Activated CD4-positive, alpha-beta T cell treated with anti-CD3 and anti-CD28 coated beads for 48 hours (primary cell): Measurements from ENCODE around the gene HSPA6.
"Not testable (repeated sequence)": the region's sequence is repeated elsewhere in the genome, so short reads cannot be mapped to it uniquely, and the experiment has no call there.

Source experiments
- DNase-seq: peaks from one replicate; pipeline ENCODE4 v3.0.0-alpha.2; 2020

HSPA6 gene

DNA sequence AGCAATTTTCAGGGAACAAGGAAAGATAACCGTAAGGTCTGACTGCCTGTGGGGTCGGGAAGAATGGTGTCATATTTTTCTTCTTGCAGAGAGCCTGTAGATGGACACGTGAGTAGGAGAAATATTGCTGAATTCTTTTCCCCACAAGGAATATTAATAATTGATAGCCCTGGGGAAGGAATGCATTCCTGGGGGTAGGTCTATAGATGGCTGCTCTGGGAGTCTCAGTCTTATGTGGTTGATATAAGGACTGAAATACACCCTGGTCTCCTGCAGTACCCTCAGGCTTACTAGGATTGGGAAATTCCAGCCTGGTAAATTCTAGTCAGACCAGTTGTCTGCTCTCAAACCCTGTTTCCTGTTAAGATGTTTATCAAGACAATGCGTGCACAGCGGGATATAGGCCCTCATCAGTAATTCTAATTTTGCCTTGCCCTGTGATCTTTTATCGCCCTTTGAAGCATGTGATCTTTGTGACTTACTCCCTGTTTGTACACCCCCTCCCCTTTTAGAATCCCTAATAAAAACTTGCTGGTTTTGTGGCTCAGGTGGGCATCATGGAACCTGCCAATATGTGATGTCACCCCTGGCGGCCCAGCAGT is 12.8 kb downstream of the HSPA6 start:
- DNase-seq: not testable (repeated sequence)

DNA sequence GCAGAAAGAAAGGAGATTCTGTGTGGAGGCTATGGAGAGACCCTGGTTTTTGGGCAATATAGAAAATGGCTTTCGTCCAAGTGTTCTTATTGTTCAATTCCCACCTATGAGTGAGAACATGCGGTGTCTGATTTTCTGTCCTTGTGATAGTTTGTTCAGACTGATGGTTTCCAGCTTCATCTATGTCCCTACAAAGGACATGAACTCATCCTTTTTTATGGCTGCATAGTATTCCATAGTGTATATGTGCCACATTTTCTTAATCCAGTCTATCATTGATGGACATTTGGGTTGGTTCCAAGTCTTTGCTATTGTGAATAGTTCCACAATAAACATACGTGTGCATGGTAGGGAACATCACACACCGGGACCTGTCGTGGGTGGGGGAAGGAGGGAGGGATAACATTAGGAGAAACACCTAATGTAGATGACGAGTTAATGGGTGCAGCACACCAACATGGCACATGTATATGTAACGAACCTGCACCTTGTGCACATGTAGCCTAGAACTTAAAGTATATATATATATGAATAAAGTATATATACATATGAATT is 14.7 kb downstream of the HSPA6 start:
- DNase-seq: not testable (repeated sequence)

DNA sequence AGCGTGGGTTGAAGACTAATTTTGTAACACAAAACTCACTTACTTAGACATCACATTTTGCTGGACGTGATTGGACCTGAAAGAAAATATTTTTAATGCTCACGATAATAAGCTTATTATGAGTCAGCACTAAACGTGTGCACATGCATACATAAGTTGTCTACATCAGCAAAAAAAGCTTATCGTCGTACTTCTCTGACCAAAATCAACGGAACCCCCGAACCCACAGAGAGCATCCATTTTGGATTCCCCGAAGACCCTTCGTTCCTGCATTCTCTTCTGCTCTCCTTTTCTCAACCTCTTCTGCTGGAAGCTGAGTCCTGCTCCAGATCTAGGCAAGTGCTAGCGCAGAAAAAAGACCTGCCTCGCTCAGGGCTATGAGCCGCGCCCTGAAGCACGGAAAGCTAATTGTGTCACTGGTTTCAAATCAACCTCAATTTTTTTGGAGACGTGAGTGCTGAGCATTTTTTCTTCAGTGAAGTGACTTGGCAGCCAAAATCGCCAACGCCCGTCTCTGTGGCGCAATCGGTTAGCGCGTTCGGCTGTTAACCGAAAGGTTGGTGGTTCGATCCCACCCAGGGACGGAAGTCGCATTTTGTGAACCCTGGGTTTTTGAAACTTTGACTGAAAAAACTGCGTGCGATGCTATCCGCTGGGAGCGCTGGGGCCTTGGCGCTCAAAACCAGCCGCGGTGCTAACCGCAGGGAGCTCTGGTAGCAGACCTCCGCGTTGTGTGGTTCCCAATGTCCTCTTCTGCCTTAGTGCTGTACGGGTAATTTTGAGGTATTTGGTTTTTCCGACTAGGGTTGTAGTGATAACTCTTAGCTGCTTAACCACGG is 15.6 kb downstream of the HSPA6 start:
- peak; percentile 99 for DNase-seq

DNA sequence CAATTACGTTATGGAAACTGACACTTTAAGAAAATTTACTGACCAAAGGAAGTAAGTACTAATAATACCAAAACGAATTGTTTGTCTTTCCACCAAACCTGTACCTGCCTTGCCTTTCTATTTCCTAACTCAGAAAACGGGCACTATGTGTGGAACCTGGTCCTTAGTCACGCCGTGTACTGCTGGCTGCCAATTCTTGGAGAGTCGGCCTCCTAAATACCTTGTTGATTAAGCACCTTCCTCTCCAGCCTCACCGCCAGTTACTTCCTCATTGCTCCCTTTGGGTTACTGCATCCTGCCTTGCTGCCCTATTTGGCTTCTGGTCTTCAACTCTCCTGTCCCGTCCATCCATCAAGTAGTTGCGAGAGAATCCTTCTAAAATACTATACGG is 16.2 kb downstream of the HSPA6 start:
- not testable (repeated sequence) for DNase-seq

DNA sequence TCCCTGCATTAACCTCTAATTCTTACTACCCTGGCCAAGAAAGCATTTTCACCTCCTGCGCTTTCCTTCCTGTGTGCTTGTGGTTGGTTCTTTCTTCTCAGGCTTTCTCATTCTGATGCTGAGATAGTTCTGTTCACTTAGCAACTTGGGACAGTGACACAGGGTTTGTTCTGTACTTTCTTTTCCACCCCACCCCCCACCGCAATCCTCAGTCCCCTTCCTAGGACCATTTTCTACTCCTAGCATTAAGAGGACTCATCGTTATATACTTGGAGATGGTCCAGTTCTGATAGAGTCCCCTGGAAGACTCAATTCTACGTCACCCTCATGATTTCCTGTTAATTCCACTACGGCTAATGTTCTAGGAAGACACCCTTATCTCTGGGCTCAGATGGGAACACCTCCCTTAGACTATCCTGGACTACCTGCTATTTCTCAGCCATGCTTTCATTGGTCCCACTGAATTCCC is 17.8 kb downstream of the HSPA6 start:
- peak; percentile 64 for DNase-seq

DNA sequence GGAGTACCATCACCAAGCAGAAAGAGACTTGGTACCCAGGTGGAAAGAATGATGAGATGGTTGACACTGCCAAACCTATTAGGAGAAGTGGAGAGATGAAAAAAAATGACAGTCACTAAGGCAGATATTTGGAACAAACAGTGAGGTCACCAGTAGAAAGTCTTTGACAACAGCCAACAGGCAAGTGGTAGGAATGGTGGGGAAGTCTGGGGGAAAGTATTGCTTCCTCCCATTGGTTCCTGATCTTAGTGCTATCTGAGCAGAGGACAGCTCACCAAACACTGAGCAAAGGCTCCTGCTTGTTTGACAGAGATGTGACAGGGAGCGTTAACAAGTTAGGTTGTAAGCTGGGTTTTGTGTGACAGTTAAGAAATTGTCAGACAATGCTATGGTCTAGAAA is 18.8 kb downstream of the HSPA6 start:
- DNase-seq: not testable (repeated sequence)

DNA sequence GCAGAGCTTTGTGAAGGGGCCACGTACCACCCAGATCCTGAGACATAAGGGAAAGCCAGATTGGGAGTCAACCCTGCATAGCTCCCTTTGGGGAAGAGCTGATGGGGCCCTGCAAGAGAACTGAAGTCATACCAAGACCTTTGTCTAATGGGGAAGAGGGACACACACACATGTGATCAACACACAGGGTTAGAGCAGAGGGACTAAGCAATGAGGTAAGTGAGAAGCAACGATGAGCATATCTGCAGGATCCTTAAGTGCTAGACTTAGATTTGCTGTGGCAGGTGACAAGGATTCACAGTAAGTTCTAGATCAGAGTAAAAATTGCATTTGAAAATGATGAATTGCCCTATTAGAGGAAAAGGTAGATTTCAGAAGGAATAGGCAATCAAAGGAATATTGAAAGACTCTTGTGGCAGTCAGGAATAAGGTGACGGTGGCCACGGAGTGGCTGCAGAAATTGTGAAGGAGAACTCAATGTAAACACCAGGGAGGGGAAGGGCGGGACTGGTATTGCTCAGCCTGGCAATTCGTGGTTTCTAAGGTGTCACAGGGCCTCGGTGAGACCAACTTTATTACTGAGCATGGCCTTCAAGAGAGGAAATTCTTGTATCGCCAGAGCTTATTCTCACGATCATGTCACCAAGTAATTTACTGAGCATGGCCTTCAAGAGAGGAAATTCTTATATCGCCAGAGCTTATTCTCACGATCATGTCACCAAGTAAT is 20.8 kb downstream of the HSPA6 start:
- DNase-seq: not testable (repeated sequence)

DNA sequence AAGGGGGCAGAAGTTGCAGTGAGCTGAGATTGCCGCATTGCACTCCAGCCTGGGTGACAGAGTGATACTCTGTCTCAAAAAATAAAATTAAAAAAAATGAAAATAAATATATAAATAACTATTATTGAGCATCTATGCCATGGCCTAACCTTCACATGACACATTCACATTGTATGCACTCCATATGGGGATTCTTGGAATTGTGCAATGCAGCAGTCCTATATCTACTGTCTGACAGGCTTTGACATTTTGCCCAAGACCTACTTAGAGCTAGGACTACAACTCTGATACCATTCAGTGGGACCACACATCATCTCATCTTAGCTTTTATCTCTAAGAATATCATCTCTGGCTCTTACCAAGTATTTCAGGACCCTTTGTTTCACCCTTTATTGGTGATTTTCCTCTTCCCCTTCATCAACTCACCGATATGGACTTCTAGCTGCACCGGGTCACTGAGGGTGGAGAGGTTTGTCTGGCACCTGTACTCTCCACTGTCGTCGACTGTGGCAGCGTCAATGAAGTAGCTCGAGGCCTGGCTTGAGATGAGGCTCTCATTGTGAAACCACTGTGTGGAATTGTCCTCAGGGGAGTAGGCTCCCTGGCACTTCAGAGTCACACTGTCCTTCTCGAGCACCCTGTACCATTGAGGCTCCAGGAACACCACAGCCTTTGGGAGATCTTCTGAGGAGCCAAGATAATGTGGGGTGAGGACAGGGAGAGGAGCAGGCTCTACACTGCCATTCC is 23.8 kb downstream of the HSPA6 start:
- DNase-seq: not testable (repeated sequence)

DNA sequence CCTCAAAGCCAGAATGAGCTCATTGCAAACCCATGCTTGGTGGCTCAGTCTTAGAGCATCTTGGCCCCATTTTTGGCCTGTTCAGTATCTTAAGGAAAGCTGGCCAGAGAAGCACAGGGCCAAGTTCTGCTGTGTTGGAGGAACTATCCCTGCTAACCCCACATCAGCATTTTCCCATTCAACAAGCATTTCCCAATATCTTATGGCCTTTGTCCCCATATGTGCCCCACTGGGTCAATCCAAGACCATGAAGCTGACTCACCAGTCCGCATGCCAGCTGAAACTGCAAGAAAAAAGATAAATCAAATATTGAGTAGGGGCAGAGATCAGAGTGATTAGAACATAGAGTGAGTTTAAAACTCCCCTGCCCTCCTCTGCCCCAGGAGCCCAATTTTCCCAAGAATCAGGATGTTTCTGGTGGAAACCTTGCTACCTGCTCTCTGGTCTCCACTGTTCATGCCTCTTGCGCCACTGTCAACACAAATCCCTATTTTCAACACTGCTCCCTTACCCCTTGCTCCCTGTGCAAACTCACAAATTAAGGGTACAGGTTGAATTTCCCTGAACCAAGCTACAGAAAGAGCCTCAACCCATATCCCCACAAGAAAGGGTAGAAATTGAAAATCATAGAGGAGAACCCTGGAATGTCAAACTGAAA is 24.5 kb downstream of the HSPA6 start:
- not testable (repeated sequence) for DNase-seq

DNA sequence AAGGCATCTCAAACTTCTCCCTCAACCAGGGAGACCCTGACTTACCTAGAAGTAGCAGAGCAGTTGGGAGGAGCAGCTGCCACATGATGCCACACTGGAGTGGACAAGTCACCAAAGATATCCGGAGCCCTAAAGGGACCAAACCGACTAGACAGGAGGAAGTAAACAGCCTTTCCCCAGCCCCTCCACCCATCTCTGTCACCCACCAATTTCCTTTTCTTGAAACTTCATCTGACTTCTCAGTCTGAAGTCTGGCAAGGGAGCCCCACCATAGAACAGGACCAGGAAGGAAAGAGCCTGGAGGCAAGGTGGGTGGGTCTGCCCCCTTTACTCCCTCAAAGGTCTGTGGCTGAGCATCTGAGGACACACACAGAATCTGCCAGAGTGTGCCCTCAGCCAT is 25.3 kb downstream of the HSPA6 start, which contains the start of gene FCGR3A:
FCGR3A (minus strand) TSS at position 167 of the 400 bp plus-strand sequence; CDS start at position 85, 82 bp downstream.
- no peak for DNase-seq

DNA sequence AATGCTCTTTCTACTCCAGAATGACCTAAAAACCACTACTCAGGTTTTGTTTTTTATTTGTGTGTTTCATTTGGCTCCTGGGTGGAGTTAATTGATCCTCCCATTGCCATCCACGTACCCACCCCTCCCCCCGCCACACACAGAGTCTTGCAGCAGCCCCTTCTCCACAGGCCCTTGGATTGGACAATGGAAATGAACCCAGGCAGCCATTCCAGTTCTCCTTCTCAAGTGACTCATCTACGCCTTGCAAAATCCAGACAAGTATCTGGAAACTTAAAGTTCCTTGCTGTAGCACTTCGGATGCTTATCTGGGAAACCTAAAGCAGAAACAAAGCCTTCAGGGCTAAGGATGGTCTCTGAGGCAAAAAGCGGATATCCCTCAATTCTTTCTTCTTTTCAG is 26.6 kb downstream of the HSPA6 start:
- DNase-seq: not testable (repeated sequence)

DNA sequence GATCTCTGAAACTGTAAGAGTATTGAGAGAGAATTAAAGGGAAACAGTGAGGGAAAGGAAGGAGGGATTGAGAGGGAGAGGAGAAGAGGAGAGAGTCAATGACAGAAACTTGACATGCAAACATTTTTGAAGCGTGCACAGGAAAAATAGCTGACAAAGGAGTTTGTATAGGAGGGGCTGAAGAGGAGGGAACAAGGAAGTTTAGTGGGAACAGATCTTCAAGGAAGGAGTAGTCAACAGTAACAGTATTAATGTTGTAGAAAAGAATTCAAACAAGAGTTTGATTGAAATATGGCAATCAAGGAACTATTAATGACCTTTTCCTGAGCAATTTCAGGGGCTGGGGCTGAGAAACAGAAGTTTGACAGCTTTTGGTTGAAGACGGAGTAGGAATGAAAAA is 29.3 kb downstream of the HSPA6 start:
- DNase-seq: not testable (repeated sequence)

DNA sequence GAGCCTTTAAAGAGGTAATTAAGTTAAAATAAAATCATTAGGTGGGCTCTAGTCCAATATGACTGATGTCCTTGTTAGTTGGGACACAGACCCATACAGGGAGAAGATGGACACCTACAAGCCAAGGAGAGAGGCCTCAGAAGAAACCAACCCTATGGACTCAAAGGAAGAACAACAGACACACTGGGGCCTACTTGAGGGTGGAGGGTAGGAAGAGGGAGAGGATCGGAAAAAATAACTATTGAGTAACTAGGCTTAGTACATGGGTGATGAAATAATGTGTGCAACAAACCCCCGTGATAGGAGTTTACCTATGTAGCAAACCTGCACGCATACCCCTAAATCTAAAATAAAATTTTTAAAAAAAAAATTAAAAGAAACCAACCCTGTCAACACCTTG is 30.0 kb downstream of the HSPA6 start:
- DNase-seq: not testable (repeated sequence)

DNA sequence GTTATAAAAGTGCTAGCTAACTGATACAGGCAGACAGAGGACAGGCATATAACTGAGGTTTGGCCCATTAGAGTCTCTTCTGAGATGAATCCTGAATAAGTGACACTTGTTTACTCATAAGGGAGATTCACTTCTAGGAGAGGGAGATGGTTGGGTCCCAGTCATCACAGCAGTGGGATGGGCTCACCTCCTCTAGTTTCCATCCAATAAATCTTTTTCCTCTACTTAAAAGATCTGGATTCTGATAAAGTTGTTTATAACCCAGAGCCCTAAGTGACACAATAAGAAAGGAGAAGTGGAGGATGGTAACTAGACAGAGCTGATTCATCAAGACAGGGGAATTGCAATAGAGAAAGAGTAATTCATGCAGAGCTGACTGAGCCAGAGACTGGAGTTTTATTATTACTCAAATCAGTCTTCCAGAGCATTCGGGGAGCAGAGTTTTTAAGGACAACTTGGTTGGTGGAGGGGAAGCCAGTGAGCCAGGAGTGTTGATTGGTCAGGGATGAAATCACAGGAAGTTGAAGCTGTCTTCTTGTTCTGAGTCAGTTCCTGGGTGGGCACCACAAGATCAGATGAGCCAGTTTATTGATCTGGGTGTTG is 30.6 kb downstream of the HSPA6 start:
- DNase-seq: peak; percentile 54

DNA sequence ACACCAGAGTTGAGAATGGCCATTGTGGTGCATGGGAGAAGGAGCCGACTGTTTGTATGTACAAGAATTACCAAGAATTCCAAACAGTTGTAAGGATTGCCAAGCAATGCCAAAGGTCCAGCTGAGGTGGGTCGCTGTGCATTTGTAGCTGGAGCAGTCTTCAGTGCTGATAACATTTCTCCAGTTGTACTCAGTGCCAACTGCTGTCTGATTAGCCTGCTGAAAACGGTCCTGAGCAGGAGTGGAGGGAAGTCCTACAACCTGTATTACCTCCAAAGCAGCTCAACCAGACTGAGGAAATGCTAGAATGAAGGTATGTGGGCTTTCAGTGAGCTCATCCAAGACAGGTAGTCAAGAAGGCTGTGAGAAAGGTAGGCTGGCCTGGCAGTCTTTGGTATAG is 31.8 kb downstream of the HSPA6 start:
- not testable (repeated sequence) for DNase-seq

DNA sequence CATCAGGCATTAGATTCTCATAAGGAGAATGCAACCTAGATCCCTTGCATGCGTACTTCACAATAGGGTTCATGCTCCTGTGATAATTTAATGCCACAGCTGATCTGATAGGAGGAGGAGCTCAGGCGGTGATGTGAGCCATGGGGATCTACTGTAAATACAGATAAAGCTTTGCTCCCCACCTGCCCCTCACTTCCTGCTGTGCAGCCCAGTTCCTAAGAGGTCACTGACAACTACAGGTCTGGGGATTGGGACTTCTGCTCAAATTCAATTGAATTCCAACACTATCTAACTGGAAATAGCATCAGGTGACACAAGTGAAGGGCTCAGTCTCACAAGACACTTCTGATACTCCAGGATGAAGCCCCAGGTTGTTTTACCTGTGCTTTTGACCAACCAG is 32.6 kb downstream of the HSPA6 start:
- not testable (repeated sequence) for DNase-seq

DNA sequence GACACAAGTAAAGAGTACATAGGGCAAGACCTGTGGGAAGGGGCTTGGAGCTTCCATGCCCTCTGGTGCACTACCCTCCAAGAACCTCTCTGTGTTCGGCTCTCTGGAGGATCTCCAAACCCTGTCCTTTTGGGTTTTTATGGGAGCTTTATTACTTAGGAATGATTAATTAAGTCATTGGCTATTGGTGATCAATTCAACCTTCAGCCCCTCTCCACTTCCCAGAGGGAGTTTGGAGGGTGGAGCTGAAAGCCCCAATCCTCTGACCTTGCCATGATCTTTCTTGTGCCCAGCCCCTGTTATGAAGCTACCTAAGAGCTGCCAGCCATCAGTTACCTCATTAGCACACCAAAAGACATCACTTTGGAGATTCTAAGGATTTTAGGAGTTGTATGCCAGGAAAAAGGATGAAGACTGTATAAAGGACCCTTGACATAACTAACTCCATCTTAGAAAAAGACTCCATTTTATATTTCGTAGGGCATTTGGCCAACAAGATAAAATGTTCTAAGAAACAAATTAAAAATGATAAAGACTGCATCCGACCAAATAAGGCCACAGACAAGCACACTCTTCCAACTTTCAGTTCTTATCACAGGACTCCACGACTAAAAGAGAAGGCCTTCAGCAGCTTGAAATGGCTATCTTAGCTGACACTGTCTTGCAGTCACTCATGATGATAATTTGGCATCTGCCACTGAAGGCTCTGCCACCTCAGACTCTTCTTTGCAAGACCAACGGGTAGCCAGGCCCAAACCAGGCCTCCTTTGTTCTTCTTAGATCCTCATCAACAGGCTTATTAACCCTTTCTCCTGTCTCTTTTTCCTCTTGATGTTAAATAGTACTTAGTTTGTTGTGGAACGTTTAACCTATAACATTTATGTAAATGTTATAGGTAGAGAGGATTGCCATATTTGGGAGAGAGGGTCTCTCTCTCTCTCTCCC is 33.4 kb downstream of the HSPA6 start:
- DNase-seq: not testable (repeated sequence)

DNA sequence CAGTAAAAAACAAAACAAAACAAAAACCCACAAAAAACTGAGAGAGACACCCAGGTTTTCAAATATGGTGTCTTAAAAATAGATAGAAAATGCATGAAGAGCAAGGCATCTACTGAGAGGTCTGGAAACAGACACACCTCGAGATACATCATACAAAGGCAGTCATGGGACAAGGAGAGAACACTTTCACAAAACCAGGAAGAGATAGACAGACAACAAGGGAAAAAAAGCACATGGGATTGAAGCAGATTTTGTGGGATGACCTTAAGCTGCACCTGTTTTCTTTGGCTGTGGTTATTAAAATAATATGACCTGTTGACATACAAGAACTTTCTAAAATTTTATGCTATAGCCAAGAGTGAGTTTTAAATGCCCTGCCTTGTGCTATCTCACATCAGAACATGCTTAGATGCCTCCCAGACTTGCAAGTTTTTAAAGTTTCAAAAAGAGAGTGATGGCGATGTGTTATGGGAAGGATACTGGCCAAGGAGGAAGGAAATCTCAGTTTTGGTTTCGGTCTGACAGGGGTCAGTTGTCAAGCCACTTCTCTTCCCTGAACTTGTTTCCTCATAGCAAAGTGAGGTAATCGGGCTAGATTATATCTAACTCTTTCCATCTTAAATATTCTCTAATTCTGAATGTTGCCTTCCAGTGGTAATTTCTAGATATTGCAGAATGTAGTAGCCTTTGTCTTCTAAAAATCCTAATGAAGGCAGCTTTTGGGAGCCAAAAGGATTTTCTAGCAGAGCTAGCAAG is 36.8 kb downstream of the HSPA6 start:
- DNase-seq: not testable (repeated sequence)

DNA sequence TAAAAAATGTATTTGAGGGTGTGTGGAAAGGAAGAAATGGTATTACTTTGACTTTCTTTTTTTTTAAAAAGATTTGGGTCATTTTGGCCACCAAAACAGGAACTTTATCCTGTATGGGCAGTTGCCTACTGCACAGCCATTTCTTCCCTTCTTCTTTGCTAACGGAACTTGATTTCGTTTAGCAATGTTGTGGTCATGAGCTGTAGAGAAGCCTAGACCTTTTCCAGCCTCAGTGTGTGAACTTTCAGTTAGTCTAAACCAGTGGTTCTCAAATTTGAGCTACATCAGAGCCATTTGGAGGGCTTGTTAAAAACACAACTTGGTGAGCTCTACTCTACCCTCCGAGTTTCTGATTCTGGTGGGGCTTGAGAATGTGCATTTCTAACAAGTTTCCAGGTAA is 38.1 kb downstream of the HSPA6 start:
- DNase-seq: not testable (repeated sequence)
